ENCODE measurements around the gene PDZD2.

GRCh38 chr5:32147959-32148358 lies 509.0 kb downstream of the PDZD2 start:
- TF ChIP-seq CTCF (conservative IDR thresholded peaks at IDR 0.05 in 1 of 2, IDR thresholded peaks at IDR 0.05 in 1 of 2; ENCODE audit: extremely low read depth in 1 of 2, insufficient read depth in 1 of 2, low read depth in 1 of 2, low read length in 2 of 2) (no peak), EZH2 (IDR thresholded peaks at IDR 0.05; ENCODE audit: borderline replicate concordance, low read length) (no peak)

All from mammary epithelial cell (primary cell).